Mucosa of descending colon (tissue), 3 donors: Measurements from ENCODE around the gene TP53I11. TPM values are rescaled to one million over a fixed set of nuclear protein-coding genes. Genes with fewer than 3 reads are reported as not detected.

Source experiments
- ATAC-seq: fragments of 200-7000 bp; cut with Tn5 transposase; one replicate; pipeline ENCODE4 v1.9.1; 2020; ENCODE audit warnings: mild to moderate bottlenecking, moderate library complexity
- DNase-seq, 3 donors: peaks; one replicate each; pipeline ENCODE4 v3.0.0-alpha.2; 2020
- H3K36me3 ChIP-seq: fragments of 200-600 bp; one replicate; pipeline ENCODE4 v1.8.0; 2021; ENCODE audit warnings: low read depth, mild to moderate bottlenecking
- H3K4me1 ChIP-seq: fragments of 200-600 bp; one replicate; pipeline ENCODE4 v1.8.0; 2021; ENCODE audit warnings: low read depth, mild to moderate bottlenecking
- H3K4me3 ChIP-seq: fragments of 200-600 bp; one replicate; pipeline ENCODE4 v1.8.0; 2021; ENCODE audit warnings: mild to moderate bottlenecking
- H3K9me3 ChIP-seq: fragments of 200-600 bp; one replicate; pipeline ENCODE4 v1.8.0; 2021; ENCODE audit warnings: mild to moderate bottlenecking
- intact Hi-C, 2 donors: fragments of 100-400 bp; cut with DNase I in 1 of 2; cut with micrococcal nuclease in 1 of 2; formaldehyde crosslinking; loops; one replicate each; pipeline versions ENCODE4 v1.11.0 to v1.11.1; 2022; cut with DNase I, micrococcal nuclease
- total RNA-seq, 3 donors: library from RNA; stranded (reverse); fragmentation: NEBNext Ultra II Directional in 2 of 3; extraction: Animal tissue kit (Norgen Biotek cat#: 25700) in 2 of 3; gene quantifications; one replicate each; pipeline versions ENCODE4 v1.2.1 to v1.2.4, GENCODE V29; 2021 to 2023
- TF ChIP-seq, protein P1 (sequence below): fragments of 200-600 bp; IDR thresholded peaks from one replicate; pipeline ENCODE4 v1.8.0; 2022; ENCODE audit warnings: antibody characterized with exemption, mild to moderate bottlenecking
- donor health status: DM: no; HTN: no; CAD: no; lungs with moderate emphysema.
- donor health status: DM: no; HTN: no; CAD: no.
- donor health status: DM: no; HTN: yes; CAD: no.

The TP53I11 gene
- total RNA-seq, 3 donors from 2014 or later = 48.4 to 95.9 (median 91.9) TPM

DNA sequence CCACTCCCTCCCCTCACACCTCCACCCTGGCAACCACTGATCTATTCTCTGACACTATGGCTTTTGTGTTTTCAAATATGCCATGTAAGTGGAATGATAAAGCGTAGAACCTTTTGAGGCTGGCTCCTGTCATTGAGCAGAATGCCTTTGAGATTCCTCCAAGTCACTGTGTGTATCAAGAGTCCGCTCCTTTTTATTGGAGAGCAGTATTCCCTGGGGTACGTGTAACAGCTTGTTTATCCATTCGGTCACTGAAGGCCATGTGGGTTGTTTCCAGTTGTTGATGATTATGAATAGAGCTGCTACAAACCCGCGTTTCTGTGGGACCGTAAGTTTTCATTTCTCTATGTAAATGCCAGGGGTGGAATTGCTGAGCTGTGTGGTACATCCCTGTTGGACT is 10.3 kb downstream of the TP53I11 start:
- no peaks in the 10 kb centered on the region for H3K36me3 ChIP-seq
- TF ChIP-seq, protein P1, sequence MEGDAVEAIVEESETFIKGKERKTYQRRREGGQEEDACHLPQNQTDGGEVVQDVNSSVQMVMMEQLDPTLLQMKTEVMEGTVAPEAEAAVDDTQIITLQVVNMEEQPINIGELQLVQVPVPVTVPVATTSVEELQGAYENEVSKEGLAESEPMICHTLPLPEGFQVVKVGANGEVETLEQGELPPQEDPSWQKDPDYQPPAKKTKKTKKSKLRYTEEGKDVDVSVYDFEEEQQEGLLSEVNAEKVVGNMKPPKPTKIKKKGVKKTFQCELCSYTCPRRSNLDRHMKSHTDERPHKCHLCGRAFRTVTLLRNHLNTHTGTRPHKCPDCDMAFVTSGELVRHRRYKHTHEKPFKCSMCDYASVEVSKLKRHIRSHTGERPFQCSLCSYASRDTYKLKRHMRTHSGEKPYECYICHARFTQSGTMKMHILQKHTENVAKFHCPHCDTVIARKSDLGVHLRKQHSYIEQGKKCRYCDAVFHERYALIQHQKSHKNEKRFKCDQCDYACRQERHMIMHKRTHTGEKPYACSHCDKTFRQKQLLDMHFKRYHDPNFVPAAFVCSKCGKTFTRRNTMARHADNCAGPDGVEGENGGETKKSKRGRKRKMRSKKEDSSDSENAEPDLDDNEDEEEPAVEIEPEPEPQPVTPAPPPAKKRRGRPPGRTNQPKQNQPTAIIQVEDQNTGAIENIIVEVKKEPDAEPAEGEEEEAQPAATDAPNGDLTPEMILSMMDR = no peak
- H3K9me3 ChIP-seq = no peaks in the 10 kb centered on the region
- DNase-seq (no peak), ATAC-seq (no peak)
- peaks cover 14% of the 10 kb centered on the region for H3K4me1 ChIP-seq
- intact Hi-C loops = no loop called here
- H3K4me3 ChIP-seq = no peak overlapping the region

DNA sequence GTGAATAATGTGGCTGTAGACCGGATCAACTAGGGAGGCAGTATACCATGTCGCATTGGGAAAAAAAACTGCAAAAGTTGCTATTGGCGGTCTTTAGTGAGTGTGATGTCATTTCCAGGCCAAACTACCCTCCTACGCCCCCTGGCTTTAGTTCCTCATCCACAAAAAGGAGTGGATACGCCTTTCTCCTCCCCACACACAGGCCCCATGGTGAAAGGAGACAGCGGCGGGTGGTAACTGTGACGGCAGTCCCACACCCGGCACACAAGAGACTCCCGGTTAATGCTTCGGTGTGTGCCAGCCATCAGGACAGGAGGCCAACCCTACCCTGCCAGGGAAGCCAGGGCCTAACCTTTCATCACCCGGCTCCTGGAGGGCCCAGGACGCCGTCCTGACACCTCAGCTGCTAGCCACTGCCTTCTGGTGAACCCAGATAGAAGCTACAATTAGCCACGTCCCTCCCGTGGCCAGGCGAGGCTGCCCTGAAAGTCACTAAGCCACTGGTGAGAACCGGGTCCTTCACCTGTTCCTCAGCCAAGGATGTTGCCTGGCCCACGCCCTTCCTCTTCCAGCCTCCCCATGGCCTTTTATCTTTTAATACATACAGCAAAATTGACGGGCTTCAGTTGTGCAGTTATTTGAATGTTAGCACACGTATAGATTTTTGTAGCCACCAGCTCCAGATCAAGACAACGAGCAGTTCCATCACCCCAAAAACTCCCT is 10.8 kb downstream of the TP53I11 start:
- intact Hi-C loops = loop anchor here in 1 of 2 donors (10.0 kb wide), 1 partner anchor 355 kb away; no protein-coding TSS in a partner anchor
- TF ChIP-seq, protein P1 = no peak

DNA sequence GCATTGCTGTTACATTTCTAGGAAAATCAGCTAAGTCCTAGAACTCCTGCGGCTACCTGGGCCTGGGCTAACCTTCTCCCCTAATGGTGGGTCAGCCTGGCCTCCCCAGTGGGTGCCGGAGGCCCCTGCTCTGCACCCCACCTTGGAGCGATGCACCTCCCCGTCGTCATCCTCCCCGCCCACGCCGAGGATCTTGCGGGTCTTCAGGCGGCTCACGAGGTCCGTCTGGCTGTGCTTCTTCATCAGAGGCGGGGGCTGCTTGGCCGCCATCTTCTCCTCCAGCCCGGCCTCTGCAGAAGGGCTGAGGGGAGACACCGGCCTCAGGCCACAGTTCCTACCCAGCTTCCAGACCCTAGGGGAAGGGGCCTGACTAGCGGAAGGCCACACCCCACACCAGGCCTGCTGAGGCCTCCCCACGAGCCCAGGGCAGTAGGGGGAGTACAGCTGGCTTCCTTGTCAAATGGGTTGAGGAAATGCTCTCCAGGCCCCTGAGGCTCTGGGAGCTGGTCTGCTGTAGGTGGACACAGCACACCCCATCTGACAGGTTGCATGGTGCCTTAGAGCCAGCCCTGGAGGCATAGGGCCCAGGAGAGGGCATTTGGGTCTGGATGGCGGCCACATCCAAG is 12.5 kb downstream of the TP53I11 start:
- intact Hi-C loops = loop anchor here in 1 of 2 donors (10.0 kb wide), 1 partner anchor 357 kb away; no protein-coding TSS in a partner anchor
- H3K4me1 ChIP-seq = peaks cover 4% of the 10 kb centered on the region
- H3K4me3 ChIP-seq = no peak overlapping the region
- H3K9me3 ChIP-seq = no peaks in the 10 kb centered on the region
- TF ChIP-seq, protein P1 = no peak
- H3K36me3 ChIP-seq = no peaks in the 10 kb centered on the region
- ATAC-seq (no peak), DNase-seq (no peak)

More for the DNA sequence above, 10.8 kb downstream of the TP53I11 start:
- H3K4me3 ChIP-seq = no peak overlapping the region
- H3K36me3 ChIP-seq = no peaks in the 10 kb centered on the region
- H3K9me3 ChIP-seq = no peaks in the 10 kb centered on the region
- ATAC-seq (no peak), DNase-seq (no peak)
- H3K4me1 ChIP-seq = peaks cover 14% of the 10 kb centered on the region

DNA sequence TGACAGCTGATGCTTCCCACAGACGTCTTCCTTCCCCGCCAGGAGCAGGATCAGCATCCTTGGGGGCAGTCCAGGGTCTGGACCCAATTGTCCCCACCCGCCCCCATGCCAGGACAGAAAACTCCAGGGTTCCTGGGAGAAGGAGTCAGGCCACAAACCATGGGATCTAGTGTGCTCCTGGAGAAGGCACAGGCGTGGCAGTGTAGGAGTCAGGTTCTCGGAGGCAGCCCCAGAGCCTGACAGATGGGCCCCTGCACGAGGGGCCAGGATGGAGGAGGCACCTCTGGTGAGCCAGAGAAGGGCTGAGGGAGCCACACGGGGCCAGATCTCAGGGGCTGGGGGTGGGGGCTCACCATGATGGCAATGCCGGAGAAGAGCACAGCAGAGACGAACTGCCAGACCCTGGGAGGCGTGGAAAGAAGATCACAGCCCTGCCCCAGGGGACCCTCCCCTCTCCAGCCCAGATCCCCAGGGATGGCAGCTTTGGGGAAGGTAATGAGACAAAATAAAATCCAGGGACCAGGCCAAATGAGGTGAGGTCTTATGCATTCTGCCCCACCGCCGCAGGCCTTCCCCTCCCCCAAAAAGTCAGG is 13.6 kb downstream of the TP53I11 start:
- Histone ChIP-seq H3K4me1 (no peaks in the 10 kb centered on the region), H3K4me3 (no peak overlapping the region), H3K9me3 (no peaks in the 10 kb centered on the region), H3K36me3 (no peaks in the 10 kb centered on the region)
- ATAC-seq (no peak), DNase-seq (no peak)
- intact Hi-C loops = loop anchor here (2.0 to 10.0 kb wide), 3 partner anchors 168 to 358 kb away; no protein-coding TSS in a partner anchor
- TF ChIP-seq, protein P1 = no peak

DNA sequence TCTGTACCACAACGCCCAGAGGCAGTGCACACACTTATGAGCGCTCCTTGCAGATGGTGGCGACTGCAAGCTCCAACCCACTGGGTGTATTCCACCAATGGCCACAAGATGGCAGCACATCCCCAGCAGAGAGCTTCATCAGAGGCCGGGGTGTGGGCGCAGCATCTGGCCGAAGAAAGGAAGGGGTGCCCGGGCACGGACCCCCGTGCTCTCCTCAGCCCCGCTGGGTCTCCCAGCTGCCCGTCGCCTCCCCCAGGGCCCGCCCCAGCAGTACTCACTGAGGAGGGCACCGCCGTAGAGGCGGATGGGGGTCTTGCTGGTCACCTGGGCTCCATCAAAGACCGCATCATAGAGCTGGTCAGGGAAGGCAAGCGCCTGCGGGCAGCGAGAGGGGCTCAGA is 14.2 kb downstream of the TP53I11 start:
- TF ChIP-seq, protein P1 = peak; percentile 79
- intact Hi-C loops = loop anchor here (2.0 to 10.0 kb wide), 3 partner anchors 168 to 358 kb away; no protein-coding TSS in a partner anchor
- Histone ChIP-seq H3K4me1 (no peaks in the 10 kb centered on the region), H3K9me3 (no peaks in the 10 kb centered on the region), H3K4me3 (no peak overlapping the region), H3K36me3 (no peaks in the 10 kb centered on the region)
- DNase-seq (peak in 2 of 3 donors; percentile 88 to 92), ATAC-seq (peak; percentile 81)
